ENCODE results near the gene KRTAP10-1.

The KRTAP10-1 gene

GRCh38 chr21:44510508-44511218 lies 29.3 kb downstream of the KRTAP10-1 start:
- Histone ChIP-seq H3K27me3 (replicated peaks; ENCODE audit: control insufficient read depth, insufficient read depth, low read length) (no peaks in the 10 kb centered on the region; the same call in 1 of the 2 replicates), H3K36me3 (ENCODE audit: control insufficient read depth, insufficient read depth, low read length) (no peaks in the 10 kb centered on the region), H3K4me3 (replicated peaks; ENCODE audit: low read depth, low read length) (no peak overlapping the region; the same call in 1 of the 2 replicates)
- TF ChIP-seq CTCF (IDR thresholded peaks at IDR 0.05; ENCODE audit: insufficient read depth, low read length, poor library complexity, severe bottlenecking), result peak; percentile 86
- peak; percentile 64 for DNase-seq (ENCODE audit: extremely low read depth, insufficient read length)

GRCh38 chr21:44510109-44510507 lies 29.9 kb downstream of the KRTAP10-1 start:
- no peaks in the 10 kb centered on the region; the same call in 1 of the 2 replicates for H3K27me3 ChIP-seq (replicated peaks; ENCODE audit: control insufficient read depth, insufficient read depth, low read length)
- no peak for DNase-seq (ENCODE audit: extremely low read depth, insufficient read length)
- H3K4me3 ChIP-seq (replicated peaks; ENCODE audit: low read depth, low read length), result no peak overlapping the region
- no peak for TF ChIP-seq CTCF (IDR thresholded peaks at IDR 0.05; ENCODE audit: insufficient read depth, low read length, poor library complexity, severe bottlenecking)
- no peaks in the 10 kb centered on the region for H3K36me3 ChIP-seq (ENCODE audit: control insufficient read depth, insufficient read depth, low read length)

GRCh38 chr21:44509539-44509938 lies 30.5 kb downstream of the KRTAP10-1 start:
- TF ChIP-seq CTCF (IDR thresholded peaks at IDR 0.05; ENCODE audit: insufficient read depth, low read length, poor library complexity, severe bottlenecking), result peak; percentile 28
- Histone ChIP-seq H3K36me3 (ENCODE audit: control insufficient read depth, insufficient read depth, low read length) (no peaks in the 10 kb centered on the region), H3K27me3 (replicated peaks; ENCODE audit: control insufficient read depth, insufficient read depth, low read length) (no peaks in the 10 kb centered on the region; the same call in 1 of the 2 replicates), H3K4me3 (replicated peaks; ENCODE audit: low read depth, low read length) (no peak overlapping the region)
- no peak for DNase-seq (ENCODE audit: extremely low read depth, insufficient read length)

GRCh38 chr21:44508711-44509445 lies 31.1 kb downstream of the KRTAP10-1 start:
- no peak for TF ChIP-seq CTCF (IDR thresholded peaks at IDR 0.05; ENCODE audit: insufficient read depth, low read length, poor library complexity, severe bottlenecking)
- no peak for DNase-seq (ENCODE audit: extremely low read depth, insufficient read length)
- Histone ChIP-seq H3K27me3 (replicated peaks; ENCODE audit: control insufficient read depth, insufficient read depth, low read length) (no peaks in the 10 kb centered on the region; the same call in 1 of the 2 replicates), H3K4me3 (replicated peaks; ENCODE audit: low read depth, low read length) (no peak overlapping the region), H3K36me3 (ENCODE audit: control insufficient read depth, insufficient read depth, low read length) (no peaks in the 10 kb centered on the region)

GRCh38 chr21:44508426-44508710 lies 31.6 kb downstream of the KRTAP10-1 start:
- no peaks in the 10 kb centered on the region; the same call in 1 of the 2 replicates for H3K27me3 ChIP-seq (replicated peaks; ENCODE audit: control insufficient read depth, insufficient read depth, low read length)
- H3K36me3 ChIP-seq (ENCODE audit: control insufficient read depth, insufficient read depth, low read length), result no peaks in the 10 kb centered on the region
- no peak for TF ChIP-seq CTCF (IDR thresholded peaks at IDR 0.05; ENCODE audit: insufficient read depth, low read length, poor library complexity, severe bottlenecking)
- H3K4me3 ChIP-seq (replicated peaks; ENCODE audit: low read depth, low read length), result no peak overlapping the region
- DNase-seq (ENCODE audit: extremely low read depth, insufficient read length), result no peak

All from GM06990 (cell line).